GM18870 (cell line): Measurements from ENCODE around the gene TPM2.

Experiments used
- ATAC-seq: cut with Tn5 transposase; IDR thresholded peaks from one replicate; pipeline ENCODE4 v1.9.1; 2021; ENCODE audit warnings: moderate library complexity; ENCODE audit not compliant: unreplicated experiment

TPM2 gene

DNA sequence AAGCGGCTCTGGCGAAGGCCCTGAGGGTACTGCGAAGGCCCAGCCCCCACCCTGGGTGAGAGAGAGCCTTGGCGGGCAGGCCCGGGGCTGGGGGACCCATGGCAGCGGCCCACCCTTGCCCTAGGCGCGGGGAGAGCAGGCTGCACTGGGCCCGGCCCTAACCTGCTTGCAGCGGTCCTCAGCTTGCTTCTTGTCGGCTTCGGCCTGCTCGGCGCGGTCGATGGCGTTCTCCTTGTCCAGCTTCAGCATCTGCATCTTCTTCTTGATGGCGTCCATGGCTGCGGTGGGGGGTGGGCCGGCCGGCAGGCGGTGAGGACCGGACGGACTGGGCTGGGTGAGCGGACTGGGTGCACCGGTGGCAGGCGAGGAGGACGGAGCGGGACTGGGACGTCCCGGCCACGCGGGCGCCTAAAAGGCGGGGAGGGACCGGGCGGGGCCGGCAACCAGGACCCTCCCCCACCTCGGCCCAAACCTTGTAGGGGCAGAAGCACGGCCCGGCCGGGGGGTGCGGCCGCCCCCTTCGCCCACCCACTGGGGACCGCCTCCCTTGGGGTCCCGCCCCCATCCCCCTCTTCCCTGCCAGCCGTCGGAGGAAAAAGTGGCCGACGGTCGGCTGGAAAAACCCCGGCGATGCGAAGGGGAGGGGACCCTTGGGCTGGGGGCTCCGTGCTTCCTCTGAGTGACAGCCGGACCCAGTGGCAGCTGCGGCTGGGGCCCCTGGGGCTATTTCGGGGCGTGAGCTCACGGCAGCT lies at the start of gene TPM2:
Gene TPM2, minus strand, starts transcription at position 384 of the 752 bp plus-strand sequence. Its CDS starts 108 bp downstream, at position 276.
- no peak for ATAC-seq

DNA sequence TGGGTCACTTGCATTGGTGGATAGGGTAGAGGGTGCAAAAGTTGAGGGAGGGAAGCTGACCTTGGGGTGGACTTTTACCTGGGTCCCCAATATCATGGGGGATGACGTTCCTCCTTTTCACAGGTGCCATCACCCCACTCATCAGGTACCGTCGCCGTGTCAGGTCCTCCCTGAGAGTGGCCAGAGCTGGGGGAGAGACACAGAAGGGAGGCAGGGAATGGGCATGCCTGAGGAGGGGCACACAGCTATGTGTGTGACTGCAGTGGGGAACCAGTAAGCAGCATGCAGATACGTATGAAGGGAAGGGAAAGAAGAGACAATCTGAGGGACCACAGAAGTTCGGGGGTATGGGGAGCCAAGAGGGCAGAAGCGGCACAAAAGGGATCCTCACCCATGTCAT lies 49.2 kb upstream of the TPM2 start:
- ATAC-seq: no peak

DNA sequence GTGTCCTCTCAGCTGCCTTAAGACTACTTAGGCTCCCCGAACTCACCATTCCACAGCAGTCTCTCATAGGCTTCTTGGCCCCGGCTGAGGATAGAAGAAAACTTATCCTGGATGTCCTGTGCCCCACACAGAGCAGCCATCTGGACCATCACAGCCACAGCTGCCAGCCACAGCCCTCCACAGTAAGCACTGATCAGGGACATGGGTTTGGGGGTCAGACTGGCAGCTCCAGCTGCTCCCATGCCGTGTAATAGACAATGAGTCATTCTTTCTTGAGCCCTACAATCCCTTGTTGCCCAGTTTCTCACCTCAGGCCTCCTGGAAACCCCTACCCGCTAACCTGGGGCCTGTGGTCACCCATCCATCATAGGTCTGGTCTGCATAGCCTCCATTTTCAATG lies 48.5 kb upstream of the TPM2 start:
- ATAC-seq: no peak

DNA sequence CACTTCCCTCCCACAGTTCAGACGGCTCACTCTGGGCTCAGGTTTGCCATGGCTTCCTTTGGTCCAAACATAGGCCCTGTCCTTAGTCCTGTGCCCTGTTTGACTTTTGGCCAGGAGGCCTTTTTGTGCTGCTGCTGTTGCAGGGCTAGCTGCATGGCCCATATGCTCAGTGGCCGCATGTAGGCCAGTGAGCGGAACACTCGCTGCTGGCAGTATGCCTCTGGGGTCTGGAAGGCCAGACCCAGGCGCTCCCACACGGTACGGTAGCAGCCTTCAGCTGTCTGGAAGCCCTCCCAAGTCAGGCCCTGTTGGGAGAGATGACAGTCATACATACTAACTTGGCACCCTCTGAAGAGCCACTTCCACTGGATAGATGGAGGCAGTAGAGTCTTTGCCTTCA lies 47.4 kb upstream of the TPM2 start:
- ATAC-seq: no peak

DNA sequence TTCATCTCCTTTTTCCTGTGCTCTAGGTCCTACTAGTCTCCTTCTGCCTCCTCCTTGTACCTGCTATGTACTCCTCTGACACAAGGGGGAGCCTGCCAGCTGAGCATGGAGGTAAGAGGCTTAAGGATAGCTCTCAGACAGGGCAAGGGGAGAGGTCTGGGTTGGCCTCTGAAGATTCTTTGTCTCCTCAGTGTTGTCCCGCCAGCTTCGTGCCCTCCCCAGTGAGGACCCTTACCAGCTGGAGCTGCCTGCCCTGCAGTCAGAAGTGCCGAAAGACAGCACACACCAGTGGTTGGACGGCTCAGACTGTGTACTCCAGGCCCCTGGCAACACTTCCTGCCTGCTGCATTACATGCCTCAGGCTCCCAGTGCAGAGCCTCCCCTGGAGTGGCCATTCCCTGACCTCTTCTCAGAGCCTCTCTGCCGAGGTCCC lies 46.5 kb upstream of the TPM2 start:
- no peak for ATAC-seq

DNA sequence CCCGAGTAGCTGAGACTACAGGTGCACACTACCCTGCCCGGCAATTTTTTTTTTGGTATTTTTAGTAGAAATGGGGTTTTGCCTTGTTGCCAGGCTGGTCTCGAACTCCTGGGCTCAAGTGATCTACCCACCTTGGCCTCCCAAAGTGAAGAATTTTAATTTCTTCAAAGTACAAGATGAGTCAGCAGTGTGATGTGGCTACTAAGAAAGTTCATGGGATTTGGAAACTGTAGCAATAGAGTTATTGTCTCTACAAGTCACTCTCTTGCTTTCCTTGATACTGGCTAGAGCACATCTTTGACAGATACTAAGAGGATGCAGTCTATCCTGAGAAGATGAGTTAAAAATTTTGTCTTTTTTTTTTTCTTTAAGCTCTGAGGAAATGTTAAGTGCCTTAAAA lies 44.4 kb upstream of the TPM2 start:
- no peak for ATAC-seq

DNA sequence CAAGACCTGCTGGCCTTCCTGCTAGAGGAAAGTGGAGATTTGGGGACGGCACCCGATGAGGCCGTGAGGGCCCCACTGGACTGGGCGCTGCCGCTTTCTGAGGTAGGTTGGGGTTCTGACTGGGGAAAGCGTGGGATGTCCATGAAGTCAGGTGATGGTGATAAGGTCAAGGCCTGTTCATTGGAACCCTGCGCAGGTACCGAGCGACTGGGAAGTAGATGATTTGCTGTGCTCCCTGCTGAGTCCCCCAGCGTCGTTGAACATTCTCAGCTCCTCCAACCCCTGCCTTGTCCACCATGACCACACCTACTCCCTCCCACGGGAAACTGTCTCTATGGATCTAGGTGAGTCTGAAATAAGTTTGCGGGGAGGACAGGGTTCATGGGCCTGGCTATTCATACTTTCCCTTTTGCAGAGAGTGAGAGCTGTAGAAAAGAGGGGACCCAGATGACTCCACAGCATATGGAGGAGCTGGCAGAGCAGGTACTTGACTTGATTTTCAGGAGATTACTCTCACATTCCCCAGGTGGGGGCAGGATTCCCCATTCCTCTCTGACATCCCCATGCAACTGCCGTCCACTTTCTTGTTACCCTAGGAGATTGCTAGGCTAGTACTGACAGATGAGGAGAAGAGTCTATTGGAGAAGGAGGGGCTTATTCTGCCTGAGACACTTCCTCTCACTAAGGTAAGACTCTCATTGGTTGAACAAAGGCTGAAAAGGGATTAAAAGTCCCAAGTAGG lies 43.2 kb upstream of the TPM2 start:
- no peak for ATAC-seq

DNA sequence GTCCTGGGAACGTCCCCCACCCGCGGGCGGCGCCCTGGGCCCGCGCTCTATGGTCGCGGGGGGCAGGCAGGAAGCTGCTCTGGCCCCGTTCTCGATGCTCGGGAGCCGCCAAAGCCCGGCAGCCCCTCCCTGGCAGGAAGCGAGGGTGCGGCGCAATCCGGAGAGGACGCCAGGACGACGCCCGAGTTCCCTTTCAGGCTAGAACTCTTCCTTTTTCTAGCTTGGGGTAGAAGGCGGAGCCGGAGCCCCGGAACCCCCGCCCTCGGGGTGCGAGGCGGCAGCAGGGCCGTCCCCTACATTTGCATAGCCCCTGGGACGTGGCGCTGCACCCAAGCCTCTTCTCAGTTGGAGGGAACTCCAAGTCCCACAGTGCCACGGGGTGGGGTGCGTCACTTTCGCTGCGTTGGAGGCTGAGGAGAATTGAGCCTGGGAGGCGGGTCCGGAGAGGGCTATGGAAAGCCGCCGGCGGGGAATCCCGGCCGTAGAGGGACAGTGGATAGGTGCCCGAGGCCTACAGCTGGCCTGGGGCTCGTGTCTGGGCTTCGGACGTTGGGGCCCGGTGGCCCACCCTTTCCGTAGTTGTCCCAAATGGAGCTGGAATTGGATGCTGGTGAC lies 42.6 kb upstream of the TPM2 start, which contains the start of the genes CREB3 and TLN1:
Gene CREB3, plus strand, starts transcription at position 482 of the 615 bp plus-strand sequence. Its CDS starts 107 bp downstream, at position 589.
Gene TLN1, minus strand, starts transcription at position 11 of the 615 bp plus-strand sequence. CDS start 6,501 bp downstream, outside the sequence.
- peak; percentile 79 for ATAC-seq

DNA sequence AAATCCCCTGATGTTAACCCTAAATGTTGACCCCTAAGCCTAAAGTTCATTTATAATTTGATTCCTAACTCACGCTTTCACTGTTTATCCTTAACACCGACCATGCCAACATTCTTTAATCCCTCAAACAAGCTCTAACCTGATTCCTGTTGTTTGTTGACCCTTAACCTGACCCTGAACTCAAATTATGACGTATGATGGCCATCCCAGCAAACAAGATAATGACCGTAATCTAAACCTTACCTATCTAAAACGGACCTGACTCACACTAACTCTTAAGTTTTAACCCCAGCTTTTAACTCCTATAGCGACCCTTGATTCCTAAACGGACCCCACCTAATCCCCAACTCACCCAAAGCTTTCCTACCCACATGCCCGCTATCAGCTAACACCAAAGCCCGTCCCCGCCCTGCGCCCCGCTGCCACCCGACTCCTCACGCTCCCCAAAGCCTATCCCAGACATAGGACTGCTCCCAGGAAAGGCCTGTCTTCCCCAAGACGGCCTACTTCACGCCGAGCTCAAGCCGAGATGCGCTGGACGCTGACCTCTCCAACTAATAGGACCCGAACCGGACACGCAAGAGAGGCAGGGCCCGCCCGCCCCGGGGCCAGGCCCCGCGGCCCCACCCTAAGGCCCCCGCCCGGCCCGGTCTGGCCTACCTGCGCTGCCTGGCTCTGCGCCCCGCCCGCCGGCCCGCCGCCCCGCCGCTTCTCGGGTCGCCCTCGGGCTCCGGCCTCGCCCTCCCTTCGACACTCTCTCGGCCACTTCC lies 41.9 kb upstream of the TPM2 start:
- no peak for ATAC-seq

DNA sequence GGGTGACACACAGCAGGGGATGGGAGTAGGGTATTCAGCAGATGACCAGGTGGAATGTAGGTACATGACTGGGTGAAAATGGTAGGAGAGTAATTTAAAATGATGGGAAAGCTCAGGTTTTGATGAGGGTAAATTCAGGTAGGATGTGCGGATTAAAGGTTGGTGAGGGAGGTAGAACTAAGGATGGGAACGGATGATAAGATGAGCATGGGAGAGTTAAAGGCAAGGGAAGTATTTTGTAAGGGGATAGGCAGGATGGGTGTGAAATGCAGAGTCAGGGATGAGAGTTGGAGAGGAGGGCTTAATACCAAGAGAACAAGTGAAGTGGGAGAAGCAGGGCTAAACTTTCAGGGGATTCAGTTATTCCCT lies 40.7 kb upstream of the TPM2 start:
- no peak for ATAC-seq

DNA sequence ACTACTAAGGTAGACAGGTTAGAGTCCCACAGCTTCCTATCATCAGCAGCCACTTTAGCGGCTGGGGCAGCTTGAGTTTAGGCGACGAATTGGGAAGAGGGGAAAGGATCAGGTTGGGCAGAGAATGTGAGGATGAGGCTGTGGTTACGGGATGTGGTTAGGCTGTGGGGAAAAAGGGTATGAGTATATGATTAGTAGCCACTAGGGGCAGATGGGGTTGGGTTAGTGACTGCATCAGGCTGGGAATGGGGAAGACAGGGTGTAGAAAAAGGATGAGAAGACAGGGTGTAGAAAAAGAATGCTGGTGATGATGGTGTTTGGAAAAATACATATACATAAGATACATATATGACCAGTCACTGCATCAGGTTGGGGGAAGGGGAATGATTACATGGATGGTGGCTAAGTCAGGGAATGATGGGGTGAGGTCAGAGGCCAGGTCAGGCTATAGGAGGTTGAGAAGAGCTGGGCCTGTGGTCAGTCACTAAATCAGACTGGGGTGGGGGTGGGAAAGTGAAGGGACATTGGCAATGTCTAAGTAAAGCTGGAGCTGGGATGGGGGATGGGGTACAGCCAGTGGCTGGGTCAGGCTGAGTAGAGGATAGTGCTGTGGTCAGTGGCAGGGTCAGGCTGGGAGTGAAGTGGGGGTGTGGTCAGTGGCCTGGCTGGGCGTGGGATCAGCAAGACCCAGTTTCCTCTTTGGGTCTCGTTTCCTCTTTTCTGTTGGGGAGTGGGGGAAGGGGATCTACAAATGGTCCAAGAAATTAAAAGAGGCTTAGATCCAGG lies 40.2 kb upstream of the TPM2 start:
- ATAC-seq: no peak

DNA sequence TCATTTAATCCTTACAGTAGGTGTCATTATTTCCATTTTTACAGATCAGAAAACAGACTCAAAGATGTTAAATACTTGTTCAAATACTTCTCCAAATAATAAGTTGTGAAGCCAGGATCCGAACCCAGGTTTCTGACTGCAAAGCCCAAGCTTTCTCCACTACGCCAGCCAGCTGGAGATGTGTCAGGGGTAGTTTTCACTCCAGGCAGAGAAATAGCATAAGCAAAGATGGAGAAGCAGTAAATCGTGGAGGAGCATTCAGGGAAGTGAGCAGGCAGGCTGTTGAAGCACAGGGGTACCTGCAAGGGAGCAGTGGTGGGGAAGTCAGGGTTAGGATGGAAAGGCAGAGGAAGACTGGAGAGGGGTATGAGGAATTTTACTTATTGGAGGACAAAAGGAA lies 39.4 kb upstream of the TPM2 start:
- no peak for ATAC-seq

DNA sequence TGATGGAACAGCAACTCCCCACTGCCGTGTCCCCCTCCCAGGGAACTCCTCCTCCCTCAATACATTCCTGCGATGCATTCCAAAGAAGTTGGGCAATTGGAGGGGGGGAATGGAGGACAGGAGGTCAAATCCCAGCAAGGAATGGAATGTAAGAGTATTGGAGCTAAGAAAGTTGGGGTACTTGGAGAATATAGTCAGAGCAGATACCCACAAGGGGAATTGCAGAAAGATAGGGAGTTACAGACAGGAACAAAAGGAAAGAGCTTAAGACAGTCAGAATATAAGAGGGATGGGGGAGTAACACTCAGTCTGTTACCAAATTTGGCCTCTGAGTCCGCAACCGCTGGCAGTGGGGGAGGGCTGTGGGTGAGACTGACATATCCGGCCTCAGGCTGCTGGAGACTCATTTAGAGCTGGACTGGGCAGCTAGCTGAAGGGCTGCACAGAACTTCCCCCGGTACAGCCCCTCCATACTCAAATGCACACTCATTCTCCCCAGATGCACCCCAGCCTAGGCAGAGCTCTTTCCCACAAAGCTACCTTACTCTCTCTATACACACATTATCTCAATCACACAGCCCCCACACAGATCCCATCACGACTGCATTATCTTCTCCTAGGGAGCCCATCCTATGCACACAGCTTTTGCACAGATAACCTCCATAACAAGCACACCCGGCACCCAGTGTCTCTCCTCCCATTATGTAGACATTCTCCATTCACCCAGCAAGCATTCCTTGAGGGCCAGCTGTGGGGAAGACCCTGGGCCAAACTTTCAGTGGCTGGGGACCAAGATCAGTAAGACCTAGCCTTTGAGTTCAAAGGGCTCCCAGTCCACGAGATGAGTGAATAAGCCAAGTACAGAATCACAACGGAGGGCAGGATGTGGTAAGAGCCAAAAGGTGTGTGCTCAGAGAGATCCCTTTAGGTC lies 38.6 kb upstream of the TPM2 start:
- no peak for ATAC-seq

DNA sequence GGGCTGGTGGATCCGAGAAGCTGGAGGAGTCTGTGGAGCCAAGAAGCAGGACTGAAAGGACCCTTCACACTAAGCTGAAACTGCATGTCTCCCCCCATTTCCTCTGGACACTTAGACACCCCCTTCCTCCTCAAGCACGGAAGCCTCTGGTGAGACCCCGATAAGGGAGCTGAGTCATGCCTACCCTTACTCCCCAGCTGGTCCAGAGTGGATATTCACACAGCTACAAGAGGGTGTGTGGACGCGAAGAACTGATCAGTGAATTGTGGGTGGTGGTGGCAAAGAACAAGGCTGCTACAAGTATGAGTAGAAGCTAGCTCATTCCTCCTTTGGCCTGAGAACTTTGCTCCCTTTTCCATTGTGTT lies 37.9 kb upstream of the TPM2 start:
- ATAC-seq: no peak

DNA sequence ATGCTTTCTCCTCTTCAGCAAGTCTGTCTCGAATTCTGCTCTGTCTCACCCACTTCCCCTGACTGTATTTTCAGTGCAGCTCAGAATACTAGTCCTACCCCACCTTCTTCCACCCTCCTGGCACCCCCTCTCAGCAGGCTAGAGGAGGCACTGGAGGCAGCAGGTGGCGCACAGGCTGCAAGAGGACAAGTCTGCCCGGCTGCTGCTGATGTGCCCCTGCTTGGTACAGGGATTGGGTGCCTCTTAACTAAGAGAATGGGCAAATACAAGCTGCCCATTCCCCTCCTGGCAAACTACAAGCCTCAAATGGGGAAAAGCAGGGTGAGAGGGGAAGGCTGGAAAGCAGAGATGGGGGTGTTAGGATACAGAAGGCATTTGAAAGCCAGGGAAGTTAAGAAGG lies 37.2 kb upstream of the TPM2 start:
- ATAC-seq: no peak

DNA sequence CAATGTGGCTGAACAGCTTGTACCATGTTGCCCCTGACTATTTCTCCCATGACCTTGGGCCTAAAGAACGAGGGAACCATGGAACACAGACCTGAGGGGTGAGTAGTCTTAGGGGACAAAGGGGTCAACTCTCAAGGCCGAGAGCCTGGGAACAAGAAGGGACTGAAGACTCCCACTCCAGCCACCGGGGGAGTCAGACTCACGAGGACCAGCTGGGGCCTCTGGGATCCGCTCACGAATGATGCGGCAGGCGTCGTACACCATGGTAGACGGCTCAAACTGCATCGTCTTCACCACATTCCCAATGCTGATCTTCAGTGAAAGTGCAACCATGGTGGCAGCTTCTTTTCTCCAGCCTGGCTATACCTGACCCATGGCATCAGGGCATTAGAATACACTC lies 35.6 kb upstream of the TPM2 start:
- ATAC-seq: no peak

DNA sequence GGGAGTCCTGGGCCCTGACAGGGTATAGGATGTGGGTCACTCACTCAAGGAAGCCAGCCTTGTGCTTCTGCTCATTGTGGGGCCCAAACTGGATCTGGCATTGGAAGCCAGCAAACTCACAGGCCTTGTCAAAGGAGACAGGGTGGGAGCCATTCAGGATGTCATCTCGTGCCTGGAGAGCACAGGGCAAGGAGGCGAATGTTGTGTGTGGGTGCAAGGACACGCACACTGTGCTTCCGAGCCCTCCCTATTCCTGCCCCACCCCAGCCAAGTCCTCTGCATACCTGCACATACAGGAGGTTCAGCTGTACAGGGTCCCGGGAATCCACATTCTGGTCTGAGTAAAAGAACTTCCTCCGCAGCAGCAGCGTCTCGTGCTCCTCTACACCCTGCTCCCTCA lies 34.2 kb upstream of the TPM2 start:
- no peak for ATAC-seq

DNA sequence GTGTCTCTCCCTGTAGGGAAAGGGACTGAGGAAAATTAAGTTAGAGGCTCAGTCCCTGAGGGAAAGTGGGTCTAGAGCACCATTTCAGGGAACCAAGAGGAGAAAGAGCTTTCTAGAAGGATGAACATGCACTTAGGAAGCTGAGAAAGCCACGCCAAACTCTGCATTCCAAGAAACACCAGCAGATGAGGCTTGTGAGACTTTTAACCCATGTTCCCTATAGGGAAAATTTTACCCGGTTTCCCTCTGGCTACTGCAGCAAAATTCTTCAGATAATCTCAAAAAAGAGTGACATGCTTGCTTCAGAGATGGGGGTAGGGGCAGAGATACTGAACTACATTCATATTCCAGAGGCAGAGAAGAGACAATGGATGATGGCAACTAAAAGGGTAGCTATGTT lies 33.7 kb upstream of the TPM2 start:
- ATAC-seq: no peak

DNA sequence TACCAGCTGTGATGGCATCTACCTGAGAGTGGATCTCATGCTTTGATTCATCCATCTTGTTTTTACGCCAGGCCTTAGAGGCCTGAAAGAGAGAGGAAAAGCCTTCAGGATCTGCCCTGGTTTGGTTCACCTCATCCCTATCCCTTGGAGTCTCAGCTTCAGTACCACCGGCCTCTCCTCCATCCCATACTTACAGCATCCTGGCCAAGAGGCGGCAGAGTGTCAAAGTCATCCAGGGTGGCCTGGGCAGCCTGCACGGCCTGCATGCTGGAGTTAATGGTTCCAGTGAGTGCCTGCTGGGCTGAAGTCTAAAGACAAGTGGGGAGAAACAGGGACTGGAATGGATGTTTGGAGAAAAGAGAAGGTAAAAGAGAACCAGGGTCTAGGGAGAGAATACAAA lies 29.8 kb upstream of the TPM2 start:
- no peak for ATAC-seq
